HG02763 (cell line): ENCODE measurements around the gene RASSF10.
"Not testable (repeated sequence)": the region's sequence is repeated elsewhere in the genome, so short reads cannot be mapped to it uniquely, and the experiment has no call there.

Source experiments
- ATAC-seq: cut with Tn5 transposase; IDR thresholded peaks from one replicate; pipeline ENCODE4 v1.9.1; 2021; ENCODE audit warnings: mild to moderate bottlenecking, moderate library complexity; ENCODE audit not compliant: unreplicated experiment

The RASSF10 gene

GRCh38 chr11:13019313-13019712 lies 10.2 kb downstream of the RASSF10 start:
- no peak for ATAC-seq

GRCh38 chr11:13023423-13023822 lies 14.3 kb downstream of the RASSF10 start:
- ATAC-seq: no peak

GRCh38 chr11:13026722-13027121 lies 17.6 kb downstream of the RASSF10 start:
- no peak for ATAC-seq

- no peak for ATAC-seq
These were observed 19.2 kb downstream of the RASSF10 start for GRCh38 chr11:13028322-13028721.

GRCh38 chr11:13029872-13030271 lies 20.8 kb downstream of the RASSF10 start:
- no peak for ATAC-seq

- ATAC-seq: no peak
These were observed 21.7 kb downstream of the RASSF10 start for GRCh38 chr11:13030857-13031256.

- ATAC-seq: no peak
These were observed 22.2 kb downstream of the RASSF10 start for GRCh38 chr11:13031349-13031748.

- ATAC-seq: no peak
These were observed 24.8 kb downstream of the RASSF10 start for GRCh38 chr11:13033760-13034533.

- no peak for ATAC-seq
These were observed 26.6 kb downstream of the RASSF10 start for GRCh38 chr11:13035711-13036110.

- no peak for ATAC-seq
These were observed 27.1 kb downstream of the RASSF10 start for GRCh38 chr11:13036235-13036634.

GRCh38 chr11:13038366-13038765 lies 29.2 kb downstream of the RASSF10 start:
- no peak for ATAC-seq

GRCh38 chr11:13039126-13039525 lies 30.0 kb downstream of the RASSF10 start:
- ATAC-seq: no peak

GRCh38 chr11:13040969-13041561 lies 31.9 kb downstream of the RASSF10 start:
- no peak for ATAC-seq

- ATAC-seq: no peak
These were observed 33.8 kb downstream of the RASSF10 start for GRCh38 chr11:13042873-13043342.

- ATAC-seq: no peak
These were observed 35.0 kb downstream of the RASSF10 start for GRCh38 chr11:13043912-13044628.

- not testable (repeated sequence) for ATAC-seq
These were observed 36.0 kb downstream of the RASSF10 start for GRCh38 chr11:13045089-13045488.

GRCh38 chr11:13045734-13046133 lies 36.6 kb downstream of the RASSF10 start:
- no peak for ATAC-seq

- ATAC-seq: no peak
These were observed 37.8 kb downstream of the RASSF10 start for GRCh38 chr11:13046637-13047570.

- no peak for ATAC-seq
These were observed 38.8 kb downstream of the RASSF10 start for GRCh38 chr11:13047884-13048283.

GRCh38 chr11:13051257-13051656 lies 42.1 kb downstream of the RASSF10 start:
- ATAC-seq: no peak

- ATAC-seq: no peak
These were observed 43.0 kb downstream of the RASSF10 start for GRCh38 chr11:13052130-13052571.
